H9 (cell line): ENCODE data around the gene PTPRB. TPM values are rescaled to one million over a fixed set of nuclear protein-coding genes. Genes with fewer than 3 reads are reported as not detected.

Source experiments
- DNase-seq: peaks from one replicate; pipeline ENCODE4 v3.0.0-alpha.2; 2017
- H2AFZ ChIP-seq: one replicate; pipeline ENCODE4 v1.6.1; 2013; ENCODE audit warnings: mild to moderate bottlenecking, low read length, control low read depth, moderate library complexity
- H2AK5ac ChIP-seq: 2 replicates; pipeline ENCODE4 v1.6.1; 2013; ENCODE audit warnings: low read length, control low read depth, mixed read lengths; ENCODE audit not compliant: insufficient read length
- H2BK120ac ChIP-seq: one replicate; pipeline ENCODE4 v1.6.1; 2013; ENCODE audit warnings: low read depth, mild to moderate bottlenecking, low read length, control low read depth, inconsistent platforms; ENCODE audit not compliant: poor library complexity, severe bottlenecking
- H2BK12ac ChIP-seq: 2 replicates; pipeline ENCODE4 v1.6.1; 2013; ENCODE audit warnings: low read length, control low read depth, mixed read lengths, low read depth; ENCODE audit not compliant: insufficient read length
- H2BK15ac ChIP-seq: 2 replicates; pipeline ENCODE4 v1.6.1; 2013; ENCODE audit warnings: low read depth, low read length, control low read depth
- H2BK20ac ChIP-seq: one replicate; pipeline ENCODE4 v1.6.1; 2013; ENCODE audit warnings: low read depth, mild to moderate bottlenecking, low read length, control low read depth, inconsistent platforms; ENCODE audit not compliant: poor library complexity, severe bottlenecking
- H2BK5ac ChIP-seq: 2 replicates; pipeline ENCODE4 v1.6.1; 2013; ENCODE audit warnings: low read length, control low read depth, mixed read lengths; ENCODE audit not compliant: insufficient read length
- H3K14ac ChIP-seq: 2 replicates; pipeline ENCODE4 v1.6.1; 2013; ENCODE audit warnings: low read length, control low read depth; ENCODE audit not compliant: insufficient read depth
- H3K18ac ChIP-seq: 2 replicates; pipeline ENCODE4 v1.6.1; 2013; ENCODE audit warnings: low read depth, mild to moderate bottlenecking, mixed read lengths, low read length, control low read depth; ENCODE audit not compliant: insufficient read length
- H3K23ac ChIP-seq: 2 replicates; pipeline ENCODE4 v1.6.1; 2013; ENCODE audit warnings: low read length, control low read depth, mixed read lengths, low read depth; ENCODE audit not compliant: insufficient read length
- H3K23me2 ChIP-seq: 2 replicates; pipeline ENCODE4 v1.6.1; 2013; ENCODE audit warnings: low read depth, mild to moderate bottlenecking, mixed read lengths, low read length, control low read depth; ENCODE audit not compliant: insufficient read length, poor library complexity, severe bottlenecking
- H3K27ac ChIP-seq: 2 replicates; pipeline ENCODE4 v1.5.1; 2013; ENCODE audit warnings: low read length, control low read depth, mixed read lengths, low read depth; ENCODE audit not compliant: insufficient read length
- H3K27me3 ChIP-seq: 2 replicates; pipeline ENCODE4 v1.6.1; 2013; ENCODE audit warnings: low read length, control low read depth, inconsistent platforms; ENCODE audit not compliant: insufficient read depth
- H3K4ac ChIP-seq: 2 replicates; pipeline ENCODE4 v1.6.1; 2013; ENCODE audit warnings: low read depth, mild to moderate bottlenecking, control low read depth, inconsistent platforms, low read length, moderate library complexity
- H3K4me1 ChIP-seq: 2 replicates; pipeline ENCODE4 v1.6.1; 2013; ENCODE audit warnings: low read length, control low read depth, inconsistent platforms; ENCODE audit not compliant: insufficient read depth
- H3K4me2 ChIP-seq: 2 replicates; pipeline ENCODE4 v1.6.1; 2013; ENCODE audit warnings: low read length, control low read depth, mixed read lengths; ENCODE audit not compliant: insufficient read length, insufficient read depth
- H3K56ac ChIP-seq: 2 replicates; pipeline ENCODE4 v1.6.1; 2013; ENCODE audit warnings: low read depth, mild to moderate bottlenecking, mixed read lengths, low read length, control low read depth; ENCODE audit not compliant: insufficient read length
- H3K79me1 ChIP-seq: 2 replicates; pipeline ENCODE4 v1.6.1; 2013; ENCODE audit warnings: low read depth, mild to moderate bottlenecking, moderate library complexity, low read length, control low read depth, inconsistent platforms; ENCODE audit not compliant: insufficient read depth, poor library complexity, severe bottlenecking
- H3K79me2 ChIP-seq: 2 replicates; pipeline ENCODE4 v1.6.1; 2013; ENCODE audit warnings: low read length, control low read depth, inconsistent platforms; ENCODE audit not compliant: insufficient read depth
- H3K9ac ChIP-seq: 2 replicates; pipeline ENCODE4 v1.6.1; 2013; ENCODE audit warnings: low read length, control low read depth, mixed read lengths; ENCODE audit not compliant: insufficient read length; ENCODE audit errors: extremely low read depth
- H3K9me3 ChIP-seq: one replicate; pipeline ENCODE4 v1.6.1; 2013; ENCODE audit warnings: low read depth, low read length, inconsistent platforms; ENCODE audit not compliant: control insufficient read depth
- H3T11ph ChIP-seq: one replicate; pipeline ENCODE4 v1.6.1; 2013; ENCODE audit warnings: mild to moderate bottlenecking, low read length, control low read depth, inconsistent platforms
- H4K20me1 ChIP-seq: one replicate; pipeline ENCODE4 v1.6.1; 2013; ENCODE audit not compliant: control insufficient read depth, insufficient read length, insufficient read depth
- H4K5ac ChIP-seq: 2 replicates; pipeline ENCODE4 v1.6.1; 2013; ENCODE audit warnings: low read depth, mild to moderate bottlenecking, mixed read lengths, low read length, control low read depth; ENCODE audit not compliant: insufficient read length
- H4K8ac ChIP-seq: replicated peaks from 2 replicates; pipeline ENCODE4 v1.6.1; 2013; ENCODE audit warnings: low read length, control low read depth, mixed read lengths, low read depth; ENCODE audit not compliant: insufficient read length
- H4K91ac ChIP-seq: 2 replicates; pipeline ENCODE4 v1.6.1; 2013; ENCODE audit warnings: low read depth, mild to moderate bottlenecking, moderate library complexity, mixed read lengths, low read length, control low read depth; ENCODE audit not compliant: insufficient read length
- H3K27ac Mint-ChIP-seq, 3 experiments: 2 replicates in 2 of 3; 3 replicates in 1 of 3; pipeline ENCODE4 v1.8.0; 2020 to 2021; ENCODE audit warnings: mixed read lengths in 3 of 3, mild to moderate bottlenecking in 1 of 3, moderate library complexity in 1 of 3
- H3K27me3 Mint-ChIP-seq: 2 replicates; pipeline ENCODE4 v1.8.0; 2021; ENCODE audit warnings: low read depth, mild to moderate bottlenecking, moderate library complexity, mixed read lengths
- H3K36me3 Mint-ChIP-seq, 3 experiments: 2 replicates in 2 of 3; 3 replicates in 1 of 3; pipeline ENCODE4 v1.8.0; 2020 to 2021; ENCODE audit warnings: low read depth in 3 of 3, mixed read lengths in 3 of 3; ENCODE audit not compliant: insufficient read depth in 1 of 3
- H3K4me1 Mint-ChIP-seq, 2 experiments: 2 replicates each; pipeline ENCODE4 v1.8.0; 2020; ENCODE audit warnings: mixed read lengths in 2 of 2
- H3K4me3 Mint-ChIP-seq, 2 experiments: 2 replicates in 1 of 2; 3 replicates in 1 of 2; pipeline ENCODE4 v1.8.0; 2020 to 2021; ENCODE audit warnings: mild to moderate bottlenecking in 2 of 2, mixed read lengths in 2 of 2, moderate library complexity in 1 of 2
- H3K9me3 Mint-ChIP-seq, 2 experiments: 2 replicates in 1 of 2; 3 replicates in 1 of 2; pipeline ENCODE4 v1.8.0; 2020; ENCODE audit warnings: mild to moderate bottlenecking in 2 of 2, mixed read lengths in 2 of 2, moderate library complexity in 1 of 2
- WGBS: extraction: QIAGEN DNeasy Blood & Tissue Kit; methylation state at CpG from one replicate; pipeline ENCODE4 v1.1.7; 2013; ENCODE audit warnings: missing lambda C conversion rate, low lambda C conversion rate, mixed read lengths; ENCODE audit not compliant: insufficient read length; ENCODE audit errors: extremely low coverage; 5-methylcytosine and 5-hydroxymethylcytosine counted together
- total RNA-seq: library from RNA; stranded (reverse); gene quantifications from 2 replicates; pipeline ENCODE4 v1.2.1, GENCODE V29; 2021
- TF ChIP-seq, protein P1 (sequence below): fragments of 200-600 bp; sonication (generic); conservative IDR thresholded peaks from 3 replicates; pipeline ENCODE4 v1.8.0; 2021; ENCODE audit warnings: antibody characterized with exemption, mild to moderate bottlenecking

PTPRB gene
- total RNA-seq, 1 experiment from 2014 or later: 1.4 TPM

- no peak overlapping the region for H2BK15ac ChIP-seq
- H3K4me1 Mint-ChIP-seq: peaks cover 5 to 11% of the 10 kb centered on the region in 2 experiments
- H3K79me1 ChIP-seq: no peaks in the 10 kb centered on the region
- TF ChIP-seq, protein P1, sequence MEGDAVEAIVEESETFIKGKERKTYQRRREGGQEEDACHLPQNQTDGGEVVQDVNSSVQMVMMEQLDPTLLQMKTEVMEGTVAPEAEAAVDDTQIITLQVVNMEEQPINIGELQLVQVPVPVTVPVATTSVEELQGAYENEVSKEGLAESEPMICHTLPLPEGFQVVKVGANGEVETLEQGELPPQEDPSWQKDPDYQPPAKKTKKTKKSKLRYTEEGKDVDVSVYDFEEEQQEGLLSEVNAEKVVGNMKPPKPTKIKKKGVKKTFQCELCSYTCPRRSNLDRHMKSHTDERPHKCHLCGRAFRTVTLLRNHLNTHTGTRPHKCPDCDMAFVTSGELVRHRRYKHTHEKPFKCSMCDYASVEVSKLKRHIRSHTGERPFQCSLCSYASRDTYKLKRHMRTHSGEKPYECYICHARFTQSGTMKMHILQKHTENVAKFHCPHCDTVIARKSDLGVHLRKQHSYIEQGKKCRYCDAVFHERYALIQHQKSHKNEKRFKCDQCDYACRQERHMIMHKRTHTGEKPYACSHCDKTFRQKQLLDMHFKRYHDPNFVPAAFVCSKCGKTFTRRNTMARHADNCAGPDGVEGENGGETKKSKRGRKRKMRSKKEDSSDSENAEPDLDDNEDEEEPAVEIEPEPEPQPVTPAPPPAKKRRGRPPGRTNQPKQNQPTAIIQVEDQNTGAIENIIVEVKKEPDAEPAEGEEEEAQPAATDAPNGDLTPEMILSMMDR: no peak
- no peak overlapping the region for H2AFZ ChIP-seq
- H3K4me1 ChIP-seq: no peaks in the 10 kb centered on the region; the same call in 1 of the 2 replicates
- H3K36me3 Mint-ChIP-seq: no peaks in the 10 kb centered on the region
- H4K5ac ChIP-seq: no peak overlapping the region
- no peaks in the 10 kb centered on the region for H3K27me3 Mint-ChIP-seq
- H3K9me3 Mint-ChIP-seq: no peaks in the 10 kb centered on the region
- no peak overlapping the region for H3K23ac ChIP-seq
- no peak overlapping the region for H3K4me2 ChIP-seq
- H3K23me2 ChIP-seq: no peaks in the 10 kb centered on the region
- H3K18ac ChIP-seq: no peak overlapping the region
- no peak overlapping the region for H3K14ac ChIP-seq
- no peak overlapping the region for H3K56ac ChIP-seq
- no peak for DNase-seq
- H2BK120ac ChIP-seq: no peak overlapping the region
- no peak overlapping the region for H3K4ac ChIP-seq
- H4K20me1 ChIP-seq: no peaks in the 10 kb centered on the region
- no peak overlapping the region for H2AK5ac ChIP-seq
- H3K4me3 Mint-ChIP-seq: no peak overlapping the region
- H2BK20ac ChIP-seq: no peak overlapping the region
- no peak overlapping the region for H3K9ac ChIP-seq
- H3K27ac ChIP-seq: no peak overlapping the region
- H4K8ac ChIP-seq: no peak overlapping the region
- no peak overlapping the region for H3K27ac Mint-ChIP-seq
- H3K27me3 ChIP-seq: no peaks in the 10 kb centered on the region; the same call in 1 of the 2 replicates
- no peaks in the 10 kb centered on the region for H3K79me2 ChIP-seq
- H2BK5ac ChIP-seq: no peak overlapping the region
- WGBS: no CpG with 5 or more reads among the region's 2 CpGs
- H3T11ph ChIP-seq: no peak overlapping the region
- no peak overlapping the region for H2BK12ac ChIP-seq
- H4K91ac ChIP-seq: no peak overlapping the region
- H3K9me3 ChIP-seq: no peaks in the 10 kb centered on the region
Observed at GRCh38 chr12:70553391-70553859, 83.8 kb downstream of the PTPRB start.
